Activated naive CD4-positive, alpha-beta T cell treated with anti-CD3 and anti-CD28 coated beads for 36 hours (primary cell): ENCODE data around the gene NUDT6. TPM values are rescaled to one million over a fixed set of nuclear protein-coding genes. Genes with fewer than 3 reads are reported as not detected.
"Not testable (repeated sequence)": the region's sequence is repeated elsewhere in the genome, so short reads cannot be mapped to it uniquely, and the experiment has no call there.

ENCODE experiments used
- CTCF ChIA-PET: fragments of 350-600 bp; sonication (Branson Sonifier 250); formaldehyde crosslinking; loops from one replicate; lab custom pipeline; 2021; ENCODE audit warnings: antibody characterized with exemption; lab: Charles Lee
- DNase-seq: peaks from one replicate; pipeline ENCODE4 v3.0.0-alpha.2; 2020
- H3K27ac Mint-ChIP-seq: one replicate; pipeline ENCODE4 v1.8.0; 2021; ENCODE audit warnings: mild to moderate bottlenecking, mixed read lengths
- H3K27me3 Mint-ChIP-seq: one replicate; pipeline ENCODE4 v1.8.0; 2021; ENCODE audit warnings: low read depth, mixed read lengths
- H3K36me3 Mint-ChIP-seq: one replicate; pipeline ENCODE4 v1.8.0; 2021; ENCODE audit warnings: low read depth, mixed read lengths
- H3K4me1 Mint-ChIP-seq: one replicate; pipeline ENCODE4 v1.8.0; 2021; ENCODE audit warnings: low read depth, mixed read lengths
- H3K4me3 Mint-ChIP-seq: one replicate; pipeline ENCODE4 v1.8.0; 2021; ENCODE audit warnings: mild to moderate bottlenecking, moderate library complexity, mixed read lengths
- H3K9me3 Mint-ChIP-seq: one replicate; pipeline ENCODE4 v1.8.0; 2021; ENCODE audit warnings: mixed read lengths
- intact Hi-C: fragments of 100-400 bp; cut with micrococcal nuclease; formaldehyde crosslinking; loops from one replicate; pipeline ENCODE4 v1.15.1; 2023
- total RNA-seq, 2 experiments: library from RNA; stranded (reverse); gene quantifications; one replicate each; pipeline ENCODE4 v1.2.3, GENCODE V29; 2021

NUDT6 gene
- total RNA-seq, 2 experiments from 2014 or later, result 4.8 to 5.1 TPM

GRCh38 chr4:122865425-122865824 is 57.0 kb downstream of the NUDT6 start:
- intact Hi-C loops, result no loop called here

GRCh38 chr4:122863639-122864038 is 58.8 kb downstream of the NUDT6 start:
- Mint-ChIP-seq H3K27ac (no peak overlapping the region), H3K4me1 (no peaks in the 10 kb centered on the region), H3K4me3 (no peak overlapping the region), H3K27me3 (peaks cover 15% of the 10 kb centered on the region), H3K36me3 (no peaks in the 10 kb centered on the region), H3K9me3 (no peaks in the 10 kb centered on the region)
- CTCF ChIA-PET, result no interaction called here
- DNase-seq, result no peak
- intact Hi-C loops, result no loop called here

More at GRCh38 chr4:122865425-122865824, 57.0 kb downstream of the NUDT6 start:
- Mint-ChIP-seq H3K4me1 (no peaks in the 10 kb centered on the region), H3K36me3 (no peaks in the 10 kb centered on the region), H3K27ac (no peak overlapping the region), H3K27me3 (peaks cover 19% of the 10 kb centered on the region), H3K4me3 (no peak overlapping the region), H3K9me3 (no peaks in the 10 kb centered on the region)
- no peak for DNase-seq
- CTCF ChIA-PET, result no interaction called here

GRCh38 chr4:122861172-122861943 is 61.0 kb downstream of the NUDT6 start:
- Mint-ChIP-seq H3K9me3 (no peaks in the 10 kb centered on the region), H3K27me3 (peaks cover 15% of the 10 kb centered on the region), H3K4me3 (no peak overlapping the region), H3K4me1 (no peaks in the 10 kb centered on the region), H3K36me3 (no peaks in the 10 kb centered on the region), H3K27ac (no peak overlapping the region)
- CTCF ChIA-PET, result no interaction called here
- DNase-seq, result no peak
- intact Hi-C loops, result no loop called here

- no peaks in the 10 kb centered on the region for H3K36me3 Mint-ChIP-seq
- no peak for DNase-seq
- H3K4me3 Mint-ChIP-seq, result no peak overlapping the region
- H3K4me1 Mint-ChIP-seq, result no peaks in the 10 kb centered on the region
- peaks cover 16% of the 10 kb centered on the region for H3K27me3 Mint-ChIP-seq
- H3K27ac Mint-ChIP-seq, result no peak overlapping the region
- intact Hi-C loops, result no loop called here
- CTCF ChIA-PET, result no interaction called here
- H3K9me3 Mint-ChIP-seq, result no peaks in the 10 kb centered on the region
Observed at GRCh38 chr4:122858705-122859104, 63.7 kb downstream of the NUDT6 start.

- intact Hi-C loops, result no loop called here
- Mint-ChIP-seq H3K9me3 (no peaks in the 10 kb centered on the region), H3K4me3 (no peak overlapping the region), H3K36me3 (no peaks in the 10 kb centered on the region), H3K4me1 (no peaks in the 10 kb centered on the region), H3K27me3 (peaks cover 15% of the 10 kb centered on the region), H3K27ac (no peak overlapping the region)
- DNase-seq, result no peak
- CTCF ChIA-PET, result no interaction called here
Observed at GRCh38 chr4:122857160-122857559, 65.2 kb downstream of the NUDT6 start.

- Mint-ChIP-seq H3K27me3 (peaks cover 6% of the 10 kb centered on the region), H3K9me3 (no peaks in the 10 kb centered on the region), H3K27ac (no peak overlapping the region), H3K36me3 (no peaks in the 10 kb centered on the region), H3K4me1 (no peaks in the 10 kb centered on the region), H3K4me3 (no peak overlapping the region)
- CTCF ChIA-PET, result no interaction called here
- no peak for DNase-seq
- intact Hi-C loops, result no loop called here
Observed at GRCh38 chr4:122855353-122855890, 67.0 kb downstream of the NUDT6 start.

- Mint-ChIP-seq H3K27ac (no peak overlapping the region), H3K9me3 (no peaks in the 10 kb centered on the region), H3K36me3 (no peaks in the 10 kb centered on the region), H3K27me3 (peaks cover 6% of the 10 kb centered on the region), H3K4me1 (no peaks in the 10 kb centered on the region), H3K4me3 (no peak overlapping the region)
- intact Hi-C loops, result no loop called here
- no peak for DNase-seq
- CTCF ChIA-PET, result no interaction called here
Observed at GRCh38 chr4:122854447-122855352, 67.7 kb downstream of the NUDT6 start.

GRCh38 chr4:122851568-122851967 is 70.8 kb downstream of the NUDT6 start:
- peaks cover 7% of the 10 kb centered on the region for H3K27me3 Mint-ChIP-seq
- DNase-seq, result no peak
- no peaks in the 10 kb centered on the region for H3K4me1 Mint-ChIP-seq
- H3K4me3 Mint-ChIP-seq, result no peak overlapping the region
- CTCF ChIA-PET, result interaction anchor here (0.7 kb wide), 1 partner anchor 19 kb away, joined by 3 read pairs; no protein-coding TSS in a partner anchor
- no peaks in the 10 kb centered on the region for H3K9me3 Mint-ChIP-seq
- no peak overlapping the region for H3K27ac Mint-ChIP-seq
- no peaks in the 10 kb centered on the region for H3K36me3 Mint-ChIP-seq
- intact Hi-C loops, result no loop called here

GRCh38 chr4:122849789-122850188 is 72.6 kb downstream of the NUDT6 start:
- not testable (repeated sequence) for H3K27ac Mint-ChIP-seq

GRCh38 chr4:122847931-122848330 is 74.5 kb downstream of the NUDT6 start:
- no peaks in the 10 kb centered on the region for H3K9me3 Mint-ChIP-seq
- no peak overlapping the region for H3K4me3 Mint-ChIP-seq
- DNase-seq, result no peak
- CTCF ChIA-PET, result no interaction called here
- intact Hi-C loops, result no loop called here
- H3K27ac Mint-ChIP-seq, result no peak overlapping the region
- H3K4me1 Mint-ChIP-seq, result no peaks in the 10 kb centered on the region
- H3K36me3 Mint-ChIP-seq, result no peaks in the 10 kb centered on the region
- peaks cover 4% of the 10 kb centered on the region for H3K27me3 Mint-ChIP-seq

More at GRCh38 chr4:122849789-122850188, 72.6 kb downstream of the NUDT6 start:
- H3K27me3 Mint-ChIP-seq, H3K9me3 Mint-ChIP-seq, intact Hi-C loops, H3K4me1 Mint-ChIP-seq, DNase-seq, H3K36me3 Mint-ChIP-seq, H3K4me3 Mint-ChIP-seq, CTCF ChIA-PET: not testable (repeated sequence)

GRCh38 chr4:122845760-122846159 is 76.6 kb downstream of the NUDT6 start:
- intact Hi-C loops, result no loop called here
- Mint-ChIP-seq H3K27me3 (peaks cover 2% of the 10 kb centered on the region), H3K27ac (no peak overlapping the region), H3K4me1 (no peaks in the 10 kb centered on the region), H3K9me3 (no peaks in the 10 kb centered on the region), H3K4me3 (no peak overlapping the region), H3K36me3 (no peaks in the 10 kb centered on the region)
- CTCF ChIA-PET, result interaction anchor here (0.9 to 1.1 kb wide), 3 partner anchors 18 to 88 kb away, joined by 3 read pairs; no protein-coding TSS in a partner anchor
- no peak for DNase-seq

- no peaks in the 10 kb centered on the region for H3K9me3 Mint-ChIP-seq
- no peak overlapping the region for H3K27ac Mint-ChIP-seq
- no peak for DNase-seq
- no peak overlapping the region for H3K4me3 Mint-ChIP-seq
- no peaks in the 10 kb centered on the region for H3K36me3 Mint-ChIP-seq
- peaks cover 2% of the 10 kb centered on the region for H3K27me3 Mint-ChIP-seq
- CTCF ChIA-PET, result interaction anchor here (0.9 to 1.1 kb wide), 3 partner anchors 18 to 87 kb away, joined by 3 read pairs; no protein-coding TSS in a partner anchor
- no peaks in the 10 kb centered on the region for H3K4me1 Mint-ChIP-seq
- intact Hi-C loops, result no loop called here
Observed at GRCh38 chr4:122845066-122845465, 77.3 kb downstream of the NUDT6 start.
